NCI-H2196 treated with DMSO at 0.1 percent for 48 hours (cell line): ENCODE measurements around the gene SARDH.

Experiments
- DNase-seq: peaks from one replicate; lab custom pipeline; 2025; ENCODE audit not compliant: unreplicated experiment; lab: John Stamatoyannopoulos, UW

SARDH gene

GRCh38 chr9:133673258-133673655, 64.9 kb downstream of the SARDH start:
- no peak for DNase-seq

- DNase-seq: no peak
These were observed 65.5 kb downstream of the SARDH start for GRCh38 chr9:133672503-133673257.

- DNase-seq: no peak
These were observed 66.8 kb downstream of the SARDH start for GRCh38 chr9:133671371-133671770.

GRCh38 chr9:133670466-133670865, 67.7 kb downstream of the SARDH start:
- no peak for DNase-seq

- no peak for DNase-seq
These were observed 68.9 kb downstream of the SARDH start for GRCh38 chr9:133669182-133669801.

- no peak for DNase-seq
These were observed 70.2 kb downstream of the SARDH start for GRCh38 chr9:133667759-133668450.

- DNase-seq: no peak
These were observed 71.3 kb downstream of the SARDH start for GRCh38 chr9:133666845-133667244.

- no peak for DNase-seq
These were observed 71.8 kb downstream of the SARDH start for GRCh38 chr9:133666387-133666786.

GRCh38 chr9:133665535-133665934, 72.6 kb downstream of the SARDH start:
- DNase-seq: no peak

- DNase-seq: no peak
These were observed 73.1 kb downstream of the SARDH start for GRCh38 chr9:133665096-133665495.

- DNase-seq: peak; percentile 53
These were observed 73.7 kb downstream of the SARDH start for GRCh38 chr9:133664173-133665050.

- DNase-seq: no peak
These were observed 76.2 kb downstream of the SARDH start for GRCh38 chr9:133661846-133662540.

- DNase-seq: no peak
These were observed 78.6 kb downstream of the SARDH start for GRCh38 chr9:133659516-133659915.

- DNase-seq: no peak
These were observed 79.4 kb downstream of the SARDH start for GRCh38 chr9:133658442-133659431.

- DNase-seq: peak; percentile 74
These were observed 81.0 kb downstream of the SARDH start for GRCh38 chr9:133657120-133657661.

- DNase-seq: peak; percentile 74
These were observed 81.7 kb downstream of the SARDH start for GRCh38 chr9:133656211-133657119.

- DNase-seq: no peak
These were observed 82.5 kb downstream of the SARDH start for GRCh38 chr9:133655701-133656100.
